Measurements from ENCODE around the gene SH2B2. TPM values are rescaled to one million over a fixed set of nuclear protein-coding genes. Genes with fewer than 3 reads are reported as not detected.

Gene SH2B2
- total and polyA plus RNA-seq, 2 experiments from 2014 or later: 5.6 to 21.9 TPM

DNA sequence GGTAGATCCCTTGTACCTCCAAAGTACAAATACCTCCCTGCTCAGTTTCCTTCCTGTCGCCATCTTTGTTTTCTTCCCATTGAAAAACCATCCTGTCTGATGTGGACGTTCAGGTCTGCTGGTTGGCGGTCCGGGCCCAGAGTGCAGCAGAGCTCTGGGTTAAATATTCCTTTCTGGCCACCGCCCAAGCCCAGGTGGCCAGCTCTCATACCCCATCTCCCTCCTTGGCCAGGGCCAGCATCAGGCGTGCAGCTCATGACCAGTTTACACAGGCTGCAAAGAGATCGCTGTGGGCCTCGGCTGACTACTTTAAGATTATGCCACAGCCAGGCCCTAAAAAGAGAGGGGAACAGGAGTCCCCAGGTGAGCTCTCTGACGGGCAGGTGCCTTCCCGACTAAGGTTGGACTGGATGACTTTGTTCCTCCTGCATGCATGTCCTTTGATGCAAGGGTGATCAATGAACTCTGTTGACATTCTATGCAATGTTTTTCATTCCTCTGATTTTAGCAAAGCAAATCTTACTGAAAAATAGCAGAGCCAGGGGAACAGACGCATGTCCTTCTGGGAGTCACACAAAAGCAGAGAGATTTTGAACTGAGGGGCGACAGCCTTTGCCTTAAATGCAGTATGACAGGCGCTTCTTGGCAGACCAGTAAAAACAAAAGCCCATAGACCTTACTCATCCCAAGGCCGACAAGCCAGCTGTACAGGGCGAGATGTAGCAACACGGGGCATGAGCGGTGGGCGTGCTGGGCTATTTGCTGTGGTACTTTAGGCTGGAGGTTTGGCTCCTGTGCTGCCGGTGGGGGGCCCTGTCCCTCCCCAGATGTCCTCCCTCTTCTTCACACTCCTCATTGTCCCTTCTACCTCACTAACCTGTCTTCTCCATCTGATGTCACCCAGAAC is 33.3 kb upstream of the SH2B2 start:
- Mint-ChIP-seq H3K27me3 (ENCODE audit: insufficient read depth, low read depth, poor library complexity) (peaks cover 21% of the 10 kb centered on the region), H3K4me1 (peaks cover 16% of the 10 kb centered on the region), H3K27ac (no peak overlapping the region), H3K4me3 (no peak overlapping the region), H3K36me3 (ENCODE audit: low read depth) (peaks cover 11% of the 10 kb centered on the region), H3K9me3 (no peaks in the 10 kb centered on the region)
- DNase-seq (ENCODE audit: low spot score) (no peak), ATAC-seq (no peak)
- Histone ChIP-seq H3K79me2 (replicated peaks; ENCODE audit: insufficient read depth) (no peaks in the 10 kb centered on the region), H3K4me1 (ENCODE audit: insufficient read depth) (peaks cover 13% of the 10 kb centered on the region; the same call in 1 of the 2 replicates), H3K4me3 (no peak overlapping the region), H3K27ac (ENCODE audit: low read depth) (no peak overlapping the region), H3F3A (replicated peaks; ENCODE audit: low read depth) (peaks cover 15% of the 10 kb centered on the region; the same call in 1 of the 2 replicates), H2AFZ (no peak overlapping the region), H4K20me1 (replicated peaks; ENCODE audit: insufficient read depth) (no peaks in the 10 kb centered on the region), H3K4me2 (no peak overlapping the region), H3K9me2 (ENCODE audit: insufficient read depth) (no peaks in the 10 kb centered on the region), H3K27me3 (ENCODE audit: insufficient read depth) (no peaks in the 10 kb centered on the region), H3K36me3 (ENCODE audit: insufficient read depth) (peaks cover 8% of the 10 kb centered on the region; the same call in 1 of the 2 replicates)
- TF ChIP-seq, protein P1, sequence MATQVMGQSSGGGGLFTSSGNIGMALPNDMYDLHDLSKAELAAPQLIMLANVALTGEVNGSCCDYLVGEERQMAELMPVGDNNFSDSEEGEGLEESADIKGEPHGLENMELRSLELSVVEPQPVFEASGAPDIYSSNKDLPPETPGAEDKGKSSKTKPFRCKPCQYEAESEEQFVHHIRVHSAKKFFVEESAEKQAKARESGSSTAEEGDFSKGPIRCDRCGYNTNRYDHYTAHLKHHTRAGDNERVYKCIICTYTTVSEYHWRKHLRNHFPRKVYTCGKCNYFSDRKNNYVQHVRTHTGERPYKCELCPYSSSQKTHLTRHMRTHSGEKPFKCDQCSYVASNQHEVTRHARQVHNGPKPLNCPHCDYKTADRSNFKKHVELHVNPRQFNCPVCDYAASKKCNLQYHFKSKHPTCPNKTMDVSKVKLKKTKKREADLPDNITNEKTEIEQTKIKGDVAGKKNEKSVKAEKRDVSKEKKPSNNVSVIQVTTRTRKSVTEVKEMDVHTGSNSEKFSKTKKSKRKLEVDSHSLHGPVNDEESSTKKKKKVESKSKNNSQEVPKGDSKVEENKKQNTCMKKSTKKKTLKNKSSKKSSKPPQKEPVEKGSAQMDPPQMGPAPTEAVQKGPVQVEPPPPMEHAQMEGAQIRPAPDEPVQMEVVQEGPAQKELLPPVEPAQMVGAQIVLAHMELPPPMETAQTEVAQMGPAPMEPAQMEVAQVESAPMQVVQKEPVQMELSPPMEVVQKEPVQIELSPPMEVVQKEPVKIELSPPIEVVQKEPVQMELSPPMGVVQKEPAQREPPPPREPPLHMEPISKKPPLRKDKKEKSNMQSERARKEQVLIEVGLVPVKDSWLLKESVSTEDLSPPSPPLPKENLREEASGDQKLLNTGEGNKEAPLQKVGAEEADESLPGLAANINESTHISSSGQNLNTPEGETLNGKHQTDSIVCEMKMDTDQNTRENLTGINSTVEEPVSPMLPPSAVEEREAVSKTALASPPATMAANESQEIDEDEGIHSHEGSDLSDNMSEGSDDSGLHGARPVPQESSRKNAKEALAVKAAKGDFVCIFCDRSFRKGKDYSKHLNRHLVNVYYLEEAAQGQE (IDR thresholded peaks at IDR 0.05; ENCODE audit: unreplicated experiment): no peak
- TF ChIP-seq, protein P2, sequence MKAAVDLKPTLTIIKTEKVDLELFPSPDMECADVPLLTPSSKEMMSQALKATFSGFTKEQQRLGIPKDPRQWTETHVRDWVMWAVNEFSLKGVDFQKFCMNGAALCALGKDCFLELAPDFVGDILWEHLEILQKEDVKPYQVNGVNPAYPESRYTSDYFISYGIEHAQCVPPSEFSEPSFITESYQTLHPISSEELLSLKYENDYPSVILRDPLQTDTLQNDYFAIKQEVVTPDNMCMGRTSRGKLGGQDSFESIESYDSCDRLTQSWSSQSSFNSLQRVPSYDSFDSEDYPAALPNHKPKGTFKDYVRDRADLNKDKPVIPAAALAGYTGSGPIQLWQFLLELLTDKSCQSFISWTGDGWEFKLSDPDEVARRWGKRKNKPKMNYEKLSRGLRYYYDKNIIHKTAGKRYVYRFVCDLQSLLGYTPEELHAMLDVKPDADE (IDR thresholded peaks at IDR 0.05): no peak
- TF ChIP-seq STAT1 (IDR thresholded peaks at IDR 0.05; ENCODE audit: unreplicated experiment): no peak
- TF ChIP-seq CREB1 (CRISPR knock-in tag; IDR thresholded peaks at IDR 0.05; ENCODE audit: low read depth): no peak

DNA sequence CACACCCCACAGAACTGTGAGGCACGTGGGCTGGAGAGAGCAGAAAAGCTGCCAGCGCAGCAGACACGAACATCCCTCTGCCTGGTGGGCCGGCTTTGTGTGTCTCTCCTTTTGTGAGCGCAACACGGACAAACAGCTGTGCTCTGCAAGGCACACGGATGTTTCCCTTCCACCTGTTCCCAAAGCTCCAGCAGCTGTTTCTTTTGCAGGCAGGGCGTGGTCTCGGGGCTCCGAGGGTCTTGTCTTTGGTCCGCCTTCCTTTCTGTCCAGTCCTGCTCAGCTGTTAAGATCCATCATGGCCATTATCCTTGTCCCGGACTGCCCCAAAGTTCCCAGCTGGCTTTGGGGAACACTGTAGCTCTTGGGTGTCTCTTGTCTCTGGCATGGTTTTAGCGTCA is 32.7 kb upstream of the SH2B2 start:
- H3K9me3 Mint-ChIP-seq: no peaks in the 10 kb centered on the region
- ATAC-seq (no peak), DNase-seq (ENCODE audit: low spot score) (no peak)
- peaks cover 24% of the 10 kb centered on the region for H3K27me3 Mint-ChIP-seq (ENCODE audit: insufficient read depth, low read depth, poor library complexity)
- no peak overlapping the region for H3K27ac ChIP-seq (ENCODE audit: low read depth)
- peaks cover 11% of the 10 kb centered on the region for H3K36me3 Mint-ChIP-seq (ENCODE audit: low read depth)
- H3F3A ChIP-seq (replicated peaks; ENCODE audit: low read depth): peaks cover 15% of the 10 kb centered on the region; the same call in 1 of the 2 replicates
- H3K27ac Mint-ChIP-seq: no peak overlapping the region
- no peak overlapping the region for H3K4me3 ChIP-seq
- no peak overlapping the region for H3K4me3 Mint-ChIP-seq
- peaks cover 16% of the 10 kb centered on the region for H3K4me1 Mint-ChIP-seq
- no peak overlapping the region for H3K4me2 ChIP-seq
- 0 out of 2 replicates have a peak, but pooled peaks cover 3% of the 10 kb centered on the region for H4K20me1 ChIP-seq (replicated peaks; ENCODE audit: insufficient read depth)
- no peaks in the 10 kb centered on the region for H3K79me2 ChIP-seq (replicated peaks; ENCODE audit: insufficient read depth)
- H3K9me2 ChIP-seq (ENCODE audit: insufficient read depth): no peaks in the 10 kb centered on the region
- H3K36me3 ChIP-seq (ENCODE audit: insufficient read depth): peaks cover 8% of the 10 kb centered on the region; the same call in 1 of the 2 replicates
- H2AFZ ChIP-seq: no peak overlapping the region
- peaks cover 13% of the 10 kb centered on the region; the same call in 1 of the 2 replicates for H3K4me1 ChIP-seq (ENCODE audit: insufficient read depth)
- no peaks in the 10 kb centered on the region for H3K27me3 ChIP-seq (ENCODE audit: insufficient read depth)
- TF ChIP-seq, protein P2 (IDR thresholded peaks at IDR 0.05): no peak
- TF ChIP-seq, protein P1 (IDR thresholded peaks at IDR 0.05; ENCODE audit: unreplicated experiment): no peak
- TF ChIP-seq POLR2AphosphoS5 (IDR thresholded peaks at IDR 0.05; ENCODE audit: low read depth): no peak

Data from GM23338 (cell line).